ENCODE data around the gene HOMER2.

The HOMER2 gene

GRCh38 chr15:82979726-82980125 is 27.2 kb upstream of the HOMER2 start:
- Histone ChIP-seq H3K4me2 (ENCODE audit: low read length) (no peak overlapping the region), H3K27me3 (ENCODE audit: control insufficient read depth, insufficient read depth, low read length) (no peaks in the 10 kb centered on the region), H3K9me3 (replicated peaks; ENCODE audit: low read length) (no peaks in the 10 kb centered on the region), H3K36me3 (ENCODE audit: insufficient read depth, low read length) (no peaks in the 10 kb centered on the region), H3K9ac (ENCODE audit: low read depth, low read length) (no peak overlapping the region), H3K4me3 (ENCODE audit: low read length) (no peak overlapping the region), H3K4me1 (ENCODE audit: control insufficient read depth, insufficient read depth, low read length) (no peaks in the 10 kb centered on the region)

GRCh38 chr15:82978438-82978837 is 25.9 kb upstream of the HOMER2 start:
- Histone ChIP-seq H3K4me2 (ENCODE audit: low read length) (no peak overlapping the region), H3K27me3 (ENCODE audit: control insufficient read depth, insufficient read depth, low read length) (no peaks in the 10 kb centered on the region), H3K9ac (ENCODE audit: low read depth, low read length) (no peak overlapping the region), H3K36me3 (ENCODE audit: insufficient read depth, low read length) (no peaks in the 10 kb centered on the region), H3K4me3 (ENCODE audit: low read length) (no peak overlapping the region), H3K4me1 (ENCODE audit: control insufficient read depth, insufficient read depth, low read length) (no peaks in the 10 kb centered on the region), H3K9me3 (replicated peaks; ENCODE audit: low read length) (no peaks in the 10 kb centered on the region)

- no peak overlapping the region for H3K4me3 ChIP-seq (ENCODE audit: low read length)
- H3K27me3 ChIP-seq (ENCODE audit: control insufficient read depth, insufficient read depth, low read length), result no peaks in the 10 kb centered on the region
- H3K4me2 ChIP-seq (ENCODE audit: low read length), result no peak overlapping the region
- no peaks in the 10 kb centered on the region for H3K36me3 ChIP-seq (ENCODE audit: insufficient read depth, low read length)
- no peaks in the 10 kb centered on the region for H3K9me3 ChIP-seq (replicated peaks; ENCODE audit: low read length)
- H3K4me1 ChIP-seq (ENCODE audit: control insufficient read depth, insufficient read depth, low read length), result no peaks in the 10 kb centered on the region
- H3K9ac ChIP-seq (ENCODE audit: low read depth, low read length), result no peak overlapping the region
Measured at GRCh38 chr15:82977076-82977475, 24.6 kb upstream of the HOMER2 start.

- Histone ChIP-seq H3K4me1 (ENCODE audit: control insufficient read depth, insufficient read depth, low read length) (no peaks in the 10 kb centered on the region), H3K27me3 (ENCODE audit: control insufficient read depth, insufficient read depth, low read length) (no peaks in the 10 kb centered on the region), H3K9ac (ENCODE audit: low read depth, low read length) (no peak overlapping the region), H3K9me3 (replicated peaks; ENCODE audit: low read length) (no peaks in the 10 kb centered on the region), H3K4me2 (ENCODE audit: low read length) (no peak overlapping the region), H3K4me3 (ENCODE audit: low read length) (no peak overlapping the region), H3K36me3 (ENCODE audit: insufficient read depth, low read length) (no peaks in the 10 kb centered on the region)
Measured at GRCh38 chr15:82972990-82973389, 20.5 kb upstream of the HOMER2 start.

- Histone ChIP-seq H3K4me2 (ENCODE audit: low read length) (no peak overlapping the region), H3K4me1 (ENCODE audit: control insufficient read depth, insufficient read depth, low read length) (no peaks in the 10 kb centered on the region), H3K9ac (ENCODE audit: low read depth, low read length) (no peak overlapping the region), H3K36me3 (ENCODE audit: insufficient read depth, low read length) (no peaks in the 10 kb centered on the region), H3K27me3 (ENCODE audit: control insufficient read depth, insufficient read depth, low read length) (no peaks in the 10 kb centered on the region), H3K9me3 (replicated peaks; ENCODE audit: low read length) (no peaks in the 10 kb centered on the region), H3K4me3 (ENCODE audit: low read length) (no peak overlapping the region)
Measured at GRCh38 chr15:82971218-82971984, 18.9 kb upstream of the HOMER2 start.

- Histone ChIP-seq H3K9me3 (replicated peaks; ENCODE audit: low read length) (no peaks in the 10 kb centered on the region), H3K27me3 (ENCODE audit: control insufficient read depth, insufficient read depth, low read length) (no peaks in the 10 kb centered on the region)
Measured at GRCh38 chr15:82970696-82971095, 18.2 kb upstream of the HOMER2 start.

GRCh38 chr15:82970078-82970686 is 17.7 kb upstream of the HOMER2 start:
- H3K9ac ChIP-seq (ENCODE audit: low read depth, low read length), result no peak overlapping the region
- no peaks in the 10 kb centered on the region for H3K27me3 ChIP-seq (ENCODE audit: control insufficient read depth, insufficient read depth, low read length)
- no peaks in the 10 kb centered on the region for H3K9me3 ChIP-seq (replicated peaks; ENCODE audit: low read length)
- no peaks in the 10 kb centered on the region for H3K36me3 ChIP-seq (ENCODE audit: insufficient read depth, low read length)
- no peaks in the 10 kb centered on the region for H3K4me1 ChIP-seq (ENCODE audit: control insufficient read depth, insufficient read depth, low read length)
- H3K4me3 ChIP-seq (ENCODE audit: low read length), result no peak overlapping the region
- no peak overlapping the region for H3K4me2 ChIP-seq (ENCODE audit: low read length)

More at GRCh38 chr15:82970696-82971095, 18.2 kb upstream of the HOMER2 start:
- H3K36me3 ChIP-seq (ENCODE audit: insufficient read depth, low read length), result no peaks in the 10 kb centered on the region
- H3K9ac ChIP-seq (ENCODE audit: low read depth, low read length), result no peak overlapping the region
- no peaks in the 10 kb centered on the region for H3K4me1 ChIP-seq (ENCODE audit: control insufficient read depth, insufficient read depth, low read length)
- H3K4me3 ChIP-seq (ENCODE audit: low read length), result no peak overlapping the region
- H3K4me2 ChIP-seq (ENCODE audit: low read length), result no peak overlapping the region

- H3K27me3 ChIP-seq (ENCODE audit: control insufficient read depth, insufficient read depth, low read length), result no peaks in the 10 kb centered on the region
- H3K4me1 ChIP-seq (ENCODE audit: control insufficient read depth, insufficient read depth, low read length), result no peaks in the 10 kb centered on the region
- H3K9ac ChIP-seq (ENCODE audit: low read depth, low read length), result no peak overlapping the region
- no peak overlapping the region for H3K4me2 ChIP-seq (ENCODE audit: low read length)
- H3K4me3 ChIP-seq (ENCODE audit: low read length), result no peak overlapping the region
- H3K9me3 ChIP-seq (replicated peaks; ENCODE audit: low read length), result no peaks in the 10 kb centered on the region
- no peaks in the 10 kb centered on the region for H3K36me3 ChIP-seq (ENCODE audit: insufficient read depth, low read length)
Measured at GRCh38 chr15:82969353-82969752, 16.8 kb upstream of the HOMER2 start.

GRCh38 chr15:82968066-82968465 is 15.5 kb upstream of the HOMER2 start:
- Histone ChIP-seq H3K9me3 (replicated peaks; ENCODE audit: low read length) (no peaks in the 10 kb centered on the region), H3K4me1 (ENCODE audit: control insufficient read depth, insufficient read depth, low read length) (no peaks in the 10 kb centered on the region), H3K9ac (ENCODE audit: low read depth, low read length) (no peak overlapping the region), H3K4me3 (ENCODE audit: low read length) (no peak overlapping the region), H3K27me3 (ENCODE audit: control insufficient read depth, insufficient read depth, low read length) (no peaks in the 10 kb centered on the region), H3K4me2 (ENCODE audit: low read length) (no peak overlapping the region), H3K36me3 (ENCODE audit: insufficient read depth, low read length) (no peaks in the 10 kb centered on the region)

- Histone ChIP-seq H3K4me2 (ENCODE audit: low read length) (no peak overlapping the region), H3K4me3 (ENCODE audit: low read length) (no peak overlapping the region), H3K36me3 (ENCODE audit: insufficient read depth, low read length) (no peaks in the 10 kb centered on the region), H3K4me1 (ENCODE audit: control insufficient read depth, insufficient read depth, low read length) (no peaks in the 10 kb centered on the region), H3K9me3 (replicated peaks; ENCODE audit: low read length) (no peaks in the 10 kb centered on the region), H3K27me3 (ENCODE audit: control insufficient read depth, insufficient read depth, low read length) (no peaks in the 10 kb centered on the region), H3K9ac (ENCODE audit: low read depth, low read length) (no peak overlapping the region)
Measured at GRCh38 chr15:82966671-82967071, 14.2 kb upstream of the HOMER2 start.

GRCh38 chr15:82964890-82965289 is 12.4 kb upstream of the HOMER2 start:
- no peak overlapping the region for H3K4me3 ChIP-seq (ENCODE audit: low read length)
- H3K4me2 ChIP-seq (ENCODE audit: low read length), result no peak overlapping the region
- no peaks in the 10 kb centered on the region for H3K27me3 ChIP-seq (ENCODE audit: control insufficient read depth, insufficient read depth, low read length)
- no peaks in the 10 kb centered on the region for H3K4me1 ChIP-seq (ENCODE audit: control insufficient read depth, insufficient read depth, low read length)
- H3K9me3 ChIP-seq (replicated peaks; ENCODE audit: low read length), result no peaks in the 10 kb centered on the region
- H3K36me3 ChIP-seq (ENCODE audit: insufficient read depth, low read length), result no peaks in the 10 kb centered on the region
- no peak overlapping the region for H3K9ac ChIP-seq (ENCODE audit: low read depth, low read length)
